COR-L47 (cell line): ENCODE data around the gene MX1.

Experiments used
- DNase-seq: peaks from one replicate; lab custom pipeline; 2025; lab: John Stamatoyannopoulos, UW

Gene MX1

GRCh38 chr21:41432562-41433460 lies 6.8 kb downstream of the MX1 start:
- no peak for DNase-seq

DNA sequence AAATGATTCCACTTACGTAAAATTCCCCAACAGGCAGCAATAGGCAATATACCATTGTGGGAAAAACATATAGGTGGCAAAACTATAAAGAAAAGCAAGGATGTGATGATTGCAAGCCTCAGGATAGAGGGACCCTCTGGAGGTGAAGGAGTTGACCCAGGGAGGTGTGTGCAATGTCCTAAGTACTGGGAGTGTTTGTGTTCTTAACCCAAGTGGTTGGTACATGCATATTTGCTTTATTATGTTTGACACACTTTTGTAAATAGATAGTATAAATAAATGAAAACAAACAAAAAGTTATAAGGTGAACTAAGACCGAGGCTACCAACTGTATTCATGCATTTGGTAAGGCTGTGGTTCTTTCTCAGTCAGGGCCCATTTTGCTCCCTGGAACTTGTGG lies 7.5 kb downstream of the MX1 start:
- no peak for DNase-seq

GRCh38 chr21:41435706-41436105 lies 9.7 kb downstream of the MX1 start:
- DNase-seq: no peak

- DNase-seq: no peak
These were observed 11.7 kb downstream of the MX1 start for GRCh38 chr21:41437729-41438128.

DNA sequence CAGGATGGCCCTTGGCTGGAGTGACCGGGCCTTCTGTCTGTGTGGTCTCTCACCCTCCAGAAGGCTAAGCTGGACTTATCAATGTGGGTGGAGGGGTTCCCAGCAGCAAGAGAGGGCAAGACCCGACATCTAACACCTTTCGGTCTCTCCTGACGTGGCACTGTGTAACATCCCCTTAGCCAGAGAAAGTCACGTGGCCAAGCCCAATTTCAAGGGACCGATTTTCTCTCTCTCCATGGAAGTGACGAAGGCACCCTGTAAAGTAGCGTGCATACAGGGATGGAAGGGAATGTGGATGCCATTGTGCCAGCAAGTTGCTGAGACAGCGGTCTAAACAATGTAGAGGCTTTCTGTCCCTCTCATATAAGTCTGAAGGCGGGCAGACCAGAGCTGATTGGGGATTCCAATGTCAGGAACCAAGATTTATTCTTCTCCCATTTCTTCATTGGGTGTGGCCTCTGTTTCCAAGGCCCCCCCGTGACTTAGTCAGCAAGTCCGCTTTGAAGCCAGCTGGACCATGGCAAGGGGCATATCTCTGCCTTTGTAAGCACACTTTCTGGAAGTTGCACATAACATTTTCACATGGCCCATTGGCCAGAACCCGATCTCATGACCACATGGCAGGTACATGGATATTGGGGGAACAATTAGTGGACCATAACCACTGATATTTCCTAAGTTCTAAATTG lies 12.5 kb downstream of the MX1 start:
- no peak for DNase-seq

GRCh38 chr21:41439248-41439647 lies 13.2 kb downstream of the MX1 start:
- DNase-seq: no peak

DNA sequence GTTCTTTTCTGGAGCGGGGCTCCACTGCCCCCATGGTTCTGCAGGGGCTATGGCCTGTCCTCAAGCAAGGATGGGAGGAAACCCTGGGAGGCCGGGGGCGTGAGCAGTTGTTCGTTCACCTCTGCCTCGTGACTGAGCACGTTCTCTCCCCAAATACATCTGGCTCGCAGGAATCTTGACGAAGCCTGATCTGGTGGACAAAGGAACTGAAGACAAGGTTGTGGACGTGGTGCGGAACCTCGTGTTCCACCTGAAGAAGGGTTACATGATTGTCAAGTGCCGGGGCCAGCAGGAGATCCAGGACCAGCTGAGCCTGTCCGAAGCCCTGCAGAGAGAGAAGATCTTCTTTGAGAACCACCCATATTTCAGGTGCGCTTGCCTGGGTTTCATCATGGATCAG lies 15.5 kb downstream of the MX1 start:
- DNase-seq: no peak

GRCh38 chr21:41442481-41443186 lies 16.6 kb downstream of the MX1 start:
- DNase-seq: no peak

DNA sequence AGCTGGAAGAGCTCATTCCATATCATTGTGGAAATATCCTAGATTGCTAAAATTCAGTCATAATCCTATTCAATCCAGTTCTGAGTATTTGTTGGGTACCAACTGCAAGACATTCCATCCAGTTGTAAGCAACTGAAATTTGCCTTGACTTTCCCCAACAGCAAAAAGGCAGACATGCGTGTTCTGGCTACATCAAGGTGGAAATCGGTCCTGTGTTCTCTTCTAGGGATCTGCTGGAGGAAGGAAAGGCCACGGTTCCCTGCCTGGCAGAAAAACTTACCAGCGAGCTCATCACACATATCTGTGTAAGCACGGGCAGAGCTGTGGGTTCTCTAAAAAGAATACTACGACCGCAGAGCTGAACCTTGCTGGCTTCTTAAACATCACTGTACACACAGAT lies 17.5 kb downstream of the MX1 start:
- DNase-seq: no peak

DNA sequence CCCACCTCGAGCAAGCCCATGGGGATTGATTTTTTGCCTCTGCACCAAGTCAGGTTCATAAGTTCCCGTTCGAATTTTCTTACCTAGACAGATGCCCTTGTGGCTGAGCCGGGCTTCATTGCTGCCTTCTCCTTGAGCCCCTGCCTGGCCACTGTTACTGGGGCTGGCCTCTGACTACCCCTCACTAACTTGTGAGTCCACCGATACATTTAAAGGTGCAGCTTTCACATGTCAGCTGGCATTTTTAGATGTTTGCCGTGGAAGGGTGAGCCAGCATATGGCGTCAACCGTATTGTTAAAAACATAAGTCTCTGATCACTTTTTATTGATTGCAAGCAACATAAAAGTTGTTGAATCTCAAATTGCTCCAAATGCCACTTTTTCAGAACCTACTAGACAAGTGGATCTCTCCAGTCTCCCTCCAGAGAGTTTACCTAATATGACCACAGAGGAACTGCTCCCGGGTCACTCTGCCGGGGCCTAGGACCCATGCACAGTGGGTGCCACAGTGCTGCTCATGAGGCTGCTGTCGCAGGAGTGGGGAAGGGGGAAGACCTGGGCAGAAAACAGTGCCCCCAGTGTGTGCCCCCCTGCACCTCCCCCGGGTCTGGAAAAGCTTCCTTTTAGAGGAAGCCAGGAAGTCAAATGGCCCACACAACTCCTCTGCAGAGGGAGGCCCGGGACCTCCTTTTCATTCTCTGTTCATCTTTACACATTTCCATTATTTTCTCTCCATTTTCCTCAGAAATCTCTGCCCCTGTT lies 18.8 kb downstream of the MX1 start:
- no peak for DNase-seq

DNA sequence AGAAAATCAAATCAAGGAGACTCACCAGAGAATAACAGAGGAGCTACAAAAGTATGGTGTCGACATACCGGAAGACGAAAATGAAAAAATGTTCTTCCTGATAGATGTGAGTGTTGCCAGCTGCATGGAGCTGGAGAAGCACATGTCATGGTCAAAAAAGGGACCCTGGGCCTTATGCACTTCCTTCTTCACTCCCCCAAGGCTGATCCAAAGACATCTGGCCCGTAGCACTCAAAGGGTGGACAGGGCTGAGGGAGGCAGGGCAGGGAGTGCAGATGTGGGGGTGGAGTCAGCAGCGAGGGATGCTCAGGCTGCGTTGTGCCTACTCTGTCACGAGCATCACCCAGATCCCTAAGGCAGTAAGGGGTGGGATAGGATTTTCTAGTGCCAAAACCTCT lies 19.4 kb downstream of the MX1 start:
- no peak for DNase-seq

- DNase-seq: no peak
These were observed 20.5 kb downstream of the MX1 start for GRCh38 chr21:41446586-41446985.

GRCh38 chr21:41447356-41447755 lies 21.3 kb downstream of the MX1 start:
- no peak for DNase-seq

- DNase-seq: no peak
These were observed 23.6 kb downstream of the MX1 start for GRCh38 chr21:41449613-41450012.

GRCh38 chr21:41451753-41452676 lies 26.0 kb downstream of the MX1 start:
- DNase-seq: no peak

- DNase-seq: no peak
These were observed 27.2 kb downstream of the MX1 start for GRCh38 chr21:41453198-41453597.

GRCh38 chr21:41453761-41454160 lies 27.7 kb downstream of the MX1 start:
- DNase-seq: no peak

GRCh38 chr21:41458121-41458520 lies 32.1 kb downstream of the MX1 start:
- DNase-seq: no peak

GRCh38 chr21:41458559-41458958 lies 32.5 kb downstream of the MX1 start:
- DNase-seq: no peak

DNA sequence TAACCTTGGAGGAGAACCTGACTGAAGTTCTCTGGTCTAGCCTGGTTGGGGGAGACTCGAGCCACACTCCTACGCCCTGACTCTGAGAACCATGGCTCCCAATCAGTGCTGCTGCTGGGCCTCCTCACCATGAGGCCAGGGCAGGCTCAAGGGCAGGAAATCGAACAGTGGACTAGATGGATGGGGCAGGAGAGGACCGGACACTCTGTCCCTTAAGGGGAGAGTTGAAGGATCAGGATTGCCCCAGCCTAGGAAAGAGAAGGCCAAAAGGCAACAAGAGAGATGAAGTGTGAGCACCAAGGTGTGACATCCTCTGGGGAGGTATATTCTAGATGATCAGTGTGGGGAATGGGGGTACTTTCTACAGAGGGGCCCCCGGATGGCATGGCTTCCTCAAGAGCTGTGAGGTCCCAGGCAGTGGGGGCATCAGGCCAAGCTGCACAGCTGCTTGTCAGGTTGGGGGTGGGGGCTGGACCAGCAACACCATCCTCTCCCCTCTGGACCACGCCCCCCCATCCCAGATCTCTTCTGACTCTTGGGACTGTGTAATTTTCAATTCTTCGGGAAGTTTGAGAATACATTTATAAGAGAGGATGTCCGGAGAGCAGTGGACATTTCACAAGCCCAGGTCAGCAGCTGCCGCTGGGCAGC lies 34.0 kb downstream of the MX1 start:
- no peak for DNase-seq
